Esophagus squamous epithelium (tissue), 5 donors: ENCODE results near the gene ZBTB4. TPM values are rescaled to one million over a fixed set of nuclear protein-coding genes. Genes with fewer than 3 reads are reported as not detected.

Experiments
- DNase-seq: peaks from one replicate; lab custom pipeline; 2025; lab: John Stamatoyannopoulos, UW
- H3K27ac ChIP-seq, 4 donors: fragments of 200-600 bp; sonication (generic); one replicate each; pipeline ENCODE4 v1.5.1; 2016 to 2019; ENCODE audit warnings: mild to moderate bottlenecking in 1 of 4
- H3K27me3 ChIP-seq, 4 donors: fragments of 200-600 bp; sonication (generic); 1 replicate in 3 of 4; 2 replicates in 1 of 4; pipeline versions ENCODE4 v1.5.1 to v1.6.0; 2017 to 2021; ENCODE audit warnings: antibody characterized with exemption in 1 of 4
- H3K36me3 ChIP-seq, 3 donors: fragments of 200-600 bp; sonication (generic); one replicate each; pipeline ENCODE4 v1.5.1; 2016 to 2019
- H3K4me1 ChIP-seq, 3 donors: fragments of 200-600 bp; sonication (generic); one replicate each; pipeline ENCODE4 v1.5.1; 2017 to 2019
- H3K4me3 ChIP-seq, 4 donors: fragments of 200-600 bp; sonication (generic); 1 replicate in 3 of 4; 2 replicates in 1 of 4; pipeline ENCODE4 v1.5.1; 2016 to 2019; ENCODE audit warnings: mild to moderate bottlenecking in 2 of 4, moderate library complexity in 1 of 4
- H3K9me3 ChIP-seq, 3 donors: fragments of 200-600 bp; sonication (generic); one replicate each; pipeline ENCODE4 v1.5.1; 2016 to 2019
- POLR2A ChIP-seq, 4 donors: fragments of 450-650 bp; IDR thresholded peaks; one replicate each; pipeline ENCODE4 v1.6.1; 2017; ENCODE audit warnings: antibody characterized with exemption in 4 of 4, mild to moderate bottlenecking in 4 of 4, moderate library complexity in 3 of 4
- WGBS, 2 donors: methylation state at CpG; one replicate each; pipeline ENCODE4 v1.1.5; 2018; 5-methylcytosine and 5-hydroxymethylcytosine counted together
- intact Hi-C: fragments of 100-400 bp; cut with DNase I; formaldehyde crosslinking; loops from one replicate; pipeline ENCODE4 v1.15.0; 2022
- total RNA-seq, 4 donors: library from RNA; depleted of rRNA; stranded (reverse); fragments of >200 nt; gene quantifications; one replicate each; pipeline ENCODE4 v1.1.0, GENCODE V29; 2016
- TF ChIP-seq, protein P1 (sequence below), 6 experiments: fragments of 450-650 bp in 4 of 6; fragments of 200-600 bp in 2 of 6; sonication (generic) in 2 of 6; IDR thresholded peaks; one replicate each; pipeline ENCODE4 v1.5.1; 2016 to 2019; ENCODE audit warnings: antibody characterized with exemption in 6 of 6, mild to moderate bottlenecking in 4 of 6, moderate library complexity in 4 of 6
- donor health status: DM: yes; HTN: yes; CAD: no.

Gene ZBTB4
- total RNA-seq, 4 donors from 2014 or later: 13.4 to 35.1 (median 28.5) TPM

DNA sequence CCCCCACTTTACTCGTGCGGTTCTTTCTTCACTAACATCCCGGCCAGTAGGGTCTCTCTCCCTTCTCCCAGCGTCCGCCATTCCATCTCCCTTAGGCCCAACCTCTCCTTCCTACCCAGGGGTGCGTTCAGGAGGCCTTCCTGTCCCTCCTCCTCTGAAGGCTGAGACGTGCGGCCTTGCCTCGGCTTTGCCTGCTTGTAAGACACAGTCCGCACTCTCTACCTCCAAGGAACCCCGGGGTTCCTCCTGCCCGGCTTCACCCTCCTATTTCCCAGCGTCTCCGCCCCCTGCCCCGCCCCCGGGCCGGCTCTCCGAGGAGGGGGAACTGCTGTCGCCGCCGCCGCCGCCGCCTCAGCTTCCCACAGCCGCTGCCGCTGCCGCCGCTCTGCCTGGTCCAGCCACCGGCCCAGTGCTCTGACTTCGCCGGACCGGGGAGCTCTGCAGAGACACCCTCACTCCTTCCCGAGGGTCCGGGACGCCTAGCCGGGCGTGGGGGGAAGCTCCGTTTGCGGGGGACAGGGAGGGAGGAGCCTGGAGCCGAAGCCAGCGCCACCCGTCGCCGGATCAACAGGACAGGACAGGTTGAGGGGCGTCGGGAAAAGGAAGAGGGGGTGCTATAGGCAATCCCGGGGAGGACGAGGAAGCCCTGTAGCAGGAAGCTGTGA lies 41.3 kb downstream of the ZBTB4 start:
- intact Hi-C loops: loop anchor here (5.0 kb wide), 1 partner anchor 81 kb away; the partner anchor contains the start of gene TMEM95
- 22 to 25% methylated on average over 13 to 14 of the region's 48 CpGs for WGBS, 2 donors
- peak overlapping the region; percentile 92 to 94 (median 94) for H3K27ac ChIP-seq

DNA sequence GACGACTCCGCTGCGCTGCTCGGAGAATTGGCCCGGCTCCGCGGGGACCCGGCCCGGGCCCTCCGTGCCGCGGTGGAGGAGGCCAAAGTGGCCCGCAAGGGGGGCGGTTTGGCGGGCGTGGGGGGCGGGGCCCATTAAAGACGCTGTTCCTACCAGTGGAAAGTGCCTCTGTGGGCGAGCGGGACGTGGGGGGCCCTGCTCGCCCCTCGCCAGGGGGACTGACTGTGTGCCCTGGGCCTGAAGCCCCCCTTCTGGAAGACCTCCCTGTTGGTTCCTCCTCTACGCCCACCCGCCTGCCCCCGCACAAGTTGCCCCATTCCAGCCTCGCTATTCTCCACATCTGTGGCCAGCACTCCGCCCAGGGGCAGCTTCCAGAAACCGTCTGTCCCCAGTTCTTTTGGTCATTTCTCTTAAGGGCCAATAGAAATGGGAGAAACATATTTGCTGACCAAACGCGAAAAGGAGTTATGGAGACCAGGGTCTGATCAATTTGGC lies 42.0 kb downstream of the ZBTB4 start:
- Histone ChIP-seq H3K36me3 (no peaks in the 10 kb centered on the region), H3K27me3 (peaks cover 0 to 60% (median 5%) of the 10 kb centered on the region in 4 donors), H3K27ac (peak overlapping the region; percentile 92 to 94 (median 94)), H3K9me3 (no peaks in the 10 kb centered on the region), H3K4me3 (peak overlapping the region; percentile 38 to 80 (median 60)), H3K4me1 (peaks cover 53 to 68% (median 54%) of the 10 kb centered on the region in 3 donors)
- TF ChIP-seq POLR2A (IDR thresholded peaks at IDR 0.05): no peak
- TF ChIP-seq, protein P1, sequence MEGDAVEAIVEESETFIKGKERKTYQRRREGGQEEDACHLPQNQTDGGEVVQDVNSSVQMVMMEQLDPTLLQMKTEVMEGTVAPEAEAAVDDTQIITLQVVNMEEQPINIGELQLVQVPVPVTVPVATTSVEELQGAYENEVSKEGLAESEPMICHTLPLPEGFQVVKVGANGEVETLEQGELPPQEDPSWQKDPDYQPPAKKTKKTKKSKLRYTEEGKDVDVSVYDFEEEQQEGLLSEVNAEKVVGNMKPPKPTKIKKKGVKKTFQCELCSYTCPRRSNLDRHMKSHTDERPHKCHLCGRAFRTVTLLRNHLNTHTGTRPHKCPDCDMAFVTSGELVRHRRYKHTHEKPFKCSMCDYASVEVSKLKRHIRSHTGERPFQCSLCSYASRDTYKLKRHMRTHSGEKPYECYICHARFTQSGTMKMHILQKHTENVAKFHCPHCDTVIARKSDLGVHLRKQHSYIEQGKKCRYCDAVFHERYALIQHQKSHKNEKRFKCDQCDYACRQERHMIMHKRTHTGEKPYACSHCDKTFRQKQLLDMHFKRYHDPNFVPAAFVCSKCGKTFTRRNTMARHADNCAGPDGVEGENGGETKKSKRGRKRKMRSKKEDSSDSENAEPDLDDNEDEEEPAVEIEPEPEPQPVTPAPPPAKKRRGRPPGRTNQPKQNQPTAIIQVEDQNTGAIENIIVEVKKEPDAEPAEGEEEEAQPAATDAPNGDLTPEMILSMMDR (IDR thresholded peaks at IDR 0.05): no peak
- WGBS, 2 donors: 38 to 43% methylated on average over 5 to 7 of the region's 31 CpGs
- DNase-seq: no peak
- intact Hi-C loops: loop anchor here (5.0 kb wide), 1 partner anchor 80 kb away; the partner anchor contains the start of gene TMEM95

More for the DNA sequence above, 41.3 kb downstream of the ZBTB4 start:
- no peak for DNase-seq
- Histone ChIP-seq H3K9me3 (no peaks in the 10 kb centered on the region), H3K4me3 (peak overlapping the region; percentile 38 to 80 (median 60)), H3K36me3 (no peaks in the 10 kb centered on the region), H3K27me3 (peaks cover 0 to 60% (median 5%) of the 10 kb centered on the region in 4 donors), H3K4me1 (peaks cover 53 to 68% (median 54%) of the 10 kb centered on the region in 3 donors)
- TF ChIP-seq, protein P1 (IDR thresholded peaks at IDR 0.05): no peak
- peak in 1 of 4 donors; percentile 45 for TF ChIP-seq POLR2A (IDR thresholded peaks at IDR 0.05)

DNA sequence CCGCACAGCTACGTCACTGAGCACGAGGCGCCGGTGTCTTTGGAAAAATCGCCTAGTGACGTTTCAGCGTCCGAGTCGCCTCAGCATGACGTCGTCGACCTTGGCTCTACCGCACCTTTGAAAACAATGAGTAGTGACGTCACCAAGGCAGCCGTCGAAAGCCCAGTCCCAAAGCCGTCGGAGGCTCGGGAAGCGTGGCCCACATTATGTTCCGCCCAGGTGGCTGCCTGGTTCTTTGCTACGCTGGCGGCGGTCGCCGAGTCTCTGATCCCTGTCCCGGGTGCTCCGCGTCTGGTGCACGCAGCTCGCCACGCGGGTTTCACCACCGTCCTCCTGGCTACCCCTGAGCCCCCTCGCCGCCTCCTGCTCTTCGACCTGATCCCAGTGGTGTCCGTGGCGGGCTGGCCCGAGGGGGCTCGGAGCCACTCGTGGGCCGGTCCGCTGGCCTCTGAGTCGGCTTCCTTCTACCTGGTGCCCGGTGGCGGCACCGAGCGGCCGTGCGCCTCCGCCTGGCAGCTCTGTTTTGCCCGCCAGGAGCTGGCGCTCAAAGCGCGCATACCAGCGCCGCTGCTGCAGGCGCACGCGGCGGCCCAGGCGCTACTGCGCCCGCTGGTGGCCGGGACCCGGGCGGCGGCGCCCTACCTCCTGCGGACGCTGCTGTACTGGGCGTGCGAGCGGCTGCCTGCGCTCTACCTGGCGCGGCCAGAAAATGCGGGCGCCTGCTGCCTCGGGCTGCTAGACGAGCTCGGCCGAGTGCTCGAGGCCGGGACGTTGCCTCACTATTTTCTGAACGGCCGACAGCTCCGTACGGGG lies 42.7 kb downstream of the ZBTB4 start:
- peaks cover 53 to 68% (median 54%) of the 10 kb centered on the region in 3 donors for H3K4me1 ChIP-seq
- no peaks in the 10 kb centered on the region for H3K36me3 ChIP-seq
- H3K27ac ChIP-seq: peak overlapping the region; percentile 92 to 94 (median 94)
- 25% methylated on average over 4 of the region's 92 CpGs; no CpG with 5 or more reads in 1 of the 2 donors for WGBS, 2 donors
- no peak for DNase-seq
- TF ChIP-seq POLR2A (IDR thresholded peaks at IDR 0.05): peak in 1 of 4 donors; percentile 33
- TF ChIP-seq, protein P1 (IDR thresholded peaks at IDR 0.05): peak; percentile 72 to 97 (median 92)
- peaks cover 0 to 60% (median 5%) of the 10 kb centered on the region in 4 donors for H3K27me3 ChIP-seq
- H3K4me3 ChIP-seq: peak overlapping the region; percentile 38 to 80 (median 60)
- no peaks in the 10 kb centered on the region for H3K9me3 ChIP-seq
- intact Hi-C loops: loop anchor here (5.0 kb wide), 1 partner anchor 79 kb away; the partner anchor contains the start of gene TMEM95

DNA sequence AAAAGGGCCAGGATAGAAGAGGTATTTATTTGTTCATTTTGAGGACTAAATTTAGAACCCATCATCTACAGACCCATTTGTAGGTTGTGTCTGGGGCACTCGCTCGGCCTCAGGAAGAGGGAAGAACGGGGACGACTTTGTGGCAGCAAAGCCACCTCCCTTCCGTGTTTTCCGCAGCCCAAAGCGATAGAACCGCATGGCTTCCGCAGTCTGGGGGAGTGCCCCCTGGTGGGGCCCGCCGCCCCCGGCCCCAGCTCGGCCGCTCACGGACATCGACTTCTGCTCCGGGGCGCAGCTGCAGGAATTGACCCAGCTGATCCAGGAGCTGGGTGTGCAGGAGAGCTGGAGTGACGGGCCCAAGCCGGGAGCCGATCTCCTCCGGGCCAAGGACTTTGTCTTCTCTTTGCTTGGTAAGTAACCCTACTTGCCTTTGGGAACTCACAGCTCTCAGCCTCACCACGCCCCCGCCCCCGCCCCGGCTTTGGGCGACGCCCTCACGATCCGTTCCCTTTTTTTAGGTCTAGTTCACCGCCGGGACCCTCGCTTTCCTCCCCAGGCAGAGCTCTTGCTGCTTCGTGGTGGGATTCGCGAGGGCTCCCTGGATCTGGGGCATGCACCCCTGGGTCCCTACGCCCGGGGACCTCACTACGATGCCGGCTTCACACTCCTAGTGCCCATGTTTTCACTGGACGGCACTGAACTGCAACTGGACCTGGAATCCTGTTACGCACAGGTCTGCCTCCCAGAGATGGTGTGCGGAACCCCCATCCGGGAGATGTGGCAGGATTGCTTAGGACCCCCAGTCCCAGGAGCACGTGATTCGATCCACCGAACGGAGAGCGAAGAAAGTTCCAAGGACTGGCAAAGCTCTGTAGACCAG lies 43.5 kb downstream of the ZBTB4 start:
- Histone ChIP-seq H3K36me3 (no peaks in the 10 kb centered on the region), H3K27ac (peak overlapping the region; percentile 92 to 94 (median 94)), H3K27me3 (peaks cover 0 to 58% (median 5%) of the 10 kb centered on the region in 4 donors), H3K9me3 (no peaks in the 10 kb centered on the region), H3K4me1 (peaks cover 49 to 63% (median 54%) of the 10 kb centered on the region in 3 donors), H3K4me3 (peak overlapping the region; percentile 38 to 80 (median 60))
- no peak for DNase-seq
- intact Hi-C loops: loop anchor here (5.0 kb wide), 1 partner anchor 79 kb away; the partner anchor contains the start of gene TMEM95
- TF ChIP-seq, protein P1 (IDR thresholded peaks at IDR 0.05): peak in 4 of 6 experiments; percentile 13 to 30 (median 20)
- TF ChIP-seq POLR2A (IDR thresholded peaks at IDR 0.05): peak in 1 of 4 donors; percentile 13
- WGBS, 2 donors: 2 to 11% methylated on average over 9 to 39 of the region's 49 CpGs
